ENCODE measurements around the gene NOL4L.

Gene NOL4L

GRCh38 chr20:32547753-32548034 is 37.4 kb downstream of the NOL4L start:
- TF ChIP-seq CTCF (IDR thresholded peaks at IDR 0.05; ENCODE audit: low read length) (no peak), EZH2 (IDR thresholded peaks at IDR 0.05; ENCODE audit: borderline replicate concordance, low read length) (no peak)
- no peaks in the 10 kb centered on the region for H3F3A ChIP-seq (ENCODE audit: insufficient read depth, low read length)
- H3K27ac ChIP-seq (ENCODE audit: low read depth, low read length, poor library complexity, severe bottlenecking): no peak overlapping the region
- H3K4me3 ChIP-seq (ENCODE audit: low read depth, low read length, poor library complexity, severe bottlenecking): no peak overlapping the region
- no peaks in the 10 kb centered on the region for H3K79me2 ChIP-seq (ENCODE audit: insufficient read depth, low read length)
- no peaks in the 10 kb centered on the region; the same call in 1 of the 2 replicates for H3K36me3 ChIP-seq (ENCODE audit: insufficient read depth, low read length)
- no peak overlapping the region for H3K9ac ChIP-seq (ENCODE audit: low read length)
- no peaks in the 10 kb centered on the region for H3K4me1 ChIP-seq (ENCODE audit: insufficient read depth, low read length, severe bottlenecking)
- H3K9me2 ChIP-seq (ENCODE audit: low read depth, low read length): no peaks in the 10 kb centered on the region
- H3K4me2 ChIP-seq (ENCODE audit: low read length): no peak overlapping the region
- H4K20me1 ChIP-seq (ENCODE audit: insufficient read depth, low read length): no peaks in the 10 kb centered on the region
- H3K9me3 ChIP-seq (ENCODE audit: low read length): 0 out of 2 replicates have a peak, but pooled peaks cover 7% of the 10 kb centered on the region
- H2AFZ ChIP-seq (ENCODE audit: low read length): no peak overlapping the region
- peaks cover 11% of the 10 kb centered on the region; the same call in 1 of the 2 replicates for H3K27me3 ChIP-seq (ENCODE audit: insufficient read depth, low read length)

- Histone ChIP-seq H4K20me1 (ENCODE audit: insufficient read depth, low read length) (no peaks in the 10 kb centered on the region), H2AFZ (ENCODE audit: low read length) (no peak overlapping the region), H3K79me2 (ENCODE audit: insufficient read depth, low read length) (no peaks in the 10 kb centered on the region), H3K9me3 (ENCODE audit: low read length) (0 out of 2 replicates have a peak, but pooled peaks cover 7% of the 10 kb centered on the region), H3K9ac (ENCODE audit: low read length) (no peak overlapping the region), H3K27me3 (ENCODE audit: insufficient read depth, low read length) (peaks cover 11% of the 10 kb centered on the region; the same call in 1 of the 2 replicates), H3K27ac (ENCODE audit: low read depth, low read length, poor library complexity, severe bottlenecking) (no peak overlapping the region), H3K4me3 (ENCODE audit: low read depth, low read length, poor library complexity, severe bottlenecking) (no peak overlapping the region), H3K9me2 (ENCODE audit: low read depth, low read length) (no peaks in the 10 kb centered on the region), H3F3A (ENCODE audit: insufficient read depth, low read length) (no peaks in the 10 kb centered on the region), H3K4me2 (ENCODE audit: low read length) (no peak overlapping the region), H3K36me3 (ENCODE audit: insufficient read depth, low read length) (no peaks in the 10 kb centered on the region; the same call in 1 of the 2 replicates), H3K4me1 (ENCODE audit: insufficient read depth, low read length, severe bottlenecking) (no peaks in the 10 kb centered on the region)
- no peak for TF ChIP-seq CTCF (IDR thresholded peaks at IDR 0.05; ENCODE audit: low read length)
- TF ChIP-seq EZH2 (IDR thresholded peaks at IDR 0.05; ENCODE audit: borderline replicate concordance, low read length): no peak
Observed at GRCh38 chr20:32546918-32547752, 38.0 kb downstream of the NOL4L start.

DNA sequence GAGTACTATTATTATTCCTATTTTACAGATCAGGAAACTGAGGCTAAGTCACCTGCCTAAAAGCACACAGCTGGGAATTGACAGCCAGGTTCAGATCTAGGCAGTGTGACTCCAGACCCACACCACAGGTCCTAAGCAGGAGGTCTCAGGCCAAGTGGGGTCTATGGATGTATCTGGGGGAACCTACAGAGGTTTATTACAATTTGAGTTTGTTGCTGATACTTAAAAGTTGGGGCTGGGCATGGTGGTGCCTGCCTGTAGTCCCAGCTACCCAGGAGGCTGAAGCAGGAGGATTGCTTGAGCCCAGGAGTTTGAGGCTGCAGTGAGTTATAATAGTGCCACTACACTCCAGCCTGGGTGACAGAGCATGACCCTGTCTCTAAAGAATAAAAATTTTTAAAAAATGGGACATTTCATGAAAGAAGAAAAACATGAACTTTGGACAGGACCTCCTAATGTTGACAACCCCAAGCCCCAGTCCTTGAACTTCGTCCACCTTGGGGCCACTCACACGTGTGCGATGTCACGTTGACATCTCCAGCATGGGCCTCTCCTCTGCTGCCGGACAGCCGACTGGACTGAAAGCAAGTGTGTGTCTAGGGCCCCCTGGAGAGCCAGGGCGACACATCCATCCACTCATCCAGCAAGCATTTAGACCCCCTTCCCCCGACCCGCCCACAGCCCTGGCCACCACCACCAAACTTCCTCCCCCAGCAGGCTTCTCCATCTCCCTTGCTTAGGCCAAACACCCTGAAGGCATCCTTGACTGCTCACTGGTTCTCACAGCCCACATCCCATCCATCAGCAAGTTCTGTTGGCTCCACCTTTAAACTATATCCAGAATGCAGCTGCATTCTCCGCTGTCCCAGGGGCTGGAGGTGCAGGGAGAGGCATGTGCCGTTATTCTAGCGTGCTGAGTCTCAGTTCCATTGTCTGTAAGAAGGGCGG is 40.0 kb downstream of the NOL4L start:
- H3F3A ChIP-seq (ENCODE audit: insufficient read depth, low read length): no peaks in the 10 kb centered on the region
- no peak overlapping the region for H3K4me3 ChIP-seq (ENCODE audit: low read depth, low read length, poor library complexity, severe bottlenecking)
- H3K36me3 ChIP-seq (ENCODE audit: insufficient read depth, low read length): no peaks in the 10 kb centered on the region; the same call in 1 of the 2 replicates
- no peak for TF ChIP-seq CTCF (IDR thresholded peaks at IDR 0.05; ENCODE audit: low read length)
- TF ChIP-seq EZH2 (IDR thresholded peaks at IDR 0.05; ENCODE audit: borderline replicate concordance, low read length): no peak
- H3K9ac ChIP-seq (ENCODE audit: low read length): no peak overlapping the region
- H3K9me2 ChIP-seq (ENCODE audit: low read depth, low read length): no peaks in the 10 kb centered on the region
- peaks cover under 1% of the 10 kb centered on the region for H3K4me1 ChIP-seq (ENCODE audit: insufficient read depth, low read length, severe bottlenecking)
- no peak overlapping the region for H3K27ac ChIP-seq (ENCODE audit: low read depth, low read length, poor library complexity, severe bottlenecking)
- H3K4me2 ChIP-seq (ENCODE audit: low read length): no peak overlapping the region
- H3K79me2 ChIP-seq (ENCODE audit: insufficient read depth, low read length): no peaks in the 10 kb centered on the region
- 0 out of 2 replicates have a peak, but pooled peaks cover 7% of the 10 kb centered on the region for H3K9me3 ChIP-seq (ENCODE audit: low read length)
- no peak overlapping the region for H2AFZ ChIP-seq (ENCODE audit: low read length)
- H3K27me3 ChIP-seq (ENCODE audit: insufficient read depth, low read length): peaks cover 11% of the 10 kb centered on the region; the same call in 1 of the 2 replicates
- H4K20me1 ChIP-seq (ENCODE audit: insufficient read depth, low read length): no peaks in the 10 kb centered on the region
